Measurements from ENCODE around the gene CTCFL. TPM values are rescaled to one million over a fixed set of nuclear protein-coding genes. Genes with fewer than 3 reads are reported as not detected.

The CTCFL gene
- total RNA-seq, 1 donor from 2014 or later = 0.21 TPM

DNA sequence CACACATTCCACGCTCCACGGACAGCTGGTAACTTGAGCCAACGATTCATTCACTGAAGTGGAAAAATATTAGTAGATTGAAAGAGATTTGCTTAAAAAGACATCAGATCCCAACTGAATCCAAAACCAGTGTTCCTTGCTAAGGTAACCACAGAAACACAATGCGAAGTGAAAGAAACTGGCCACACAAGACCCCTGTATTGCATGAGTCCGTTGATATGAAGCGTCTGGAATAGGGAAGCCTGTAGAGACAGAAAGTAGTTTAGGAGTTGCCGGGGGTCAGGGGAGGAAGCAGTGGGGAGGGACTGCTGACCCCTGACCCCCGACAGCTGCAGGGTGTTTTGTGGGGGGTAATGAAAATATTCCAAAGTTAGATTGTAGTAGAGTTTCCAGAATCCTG is 46.0 kb upstream of the CTCFL start:
- Mint-ChIP-seq H3K4me1 (ENCODE audit: unreplicated experiment) (peaks cover 3% of the 10 kb centered on the region), H3K27me3 (ENCODE audit: unreplicated experiment) (no peaks in the 10 kb centered on the region), H3K9me3 (ENCODE audit: unreplicated experiment) (no peaks in the 10 kb centered on the region)

DNA sequence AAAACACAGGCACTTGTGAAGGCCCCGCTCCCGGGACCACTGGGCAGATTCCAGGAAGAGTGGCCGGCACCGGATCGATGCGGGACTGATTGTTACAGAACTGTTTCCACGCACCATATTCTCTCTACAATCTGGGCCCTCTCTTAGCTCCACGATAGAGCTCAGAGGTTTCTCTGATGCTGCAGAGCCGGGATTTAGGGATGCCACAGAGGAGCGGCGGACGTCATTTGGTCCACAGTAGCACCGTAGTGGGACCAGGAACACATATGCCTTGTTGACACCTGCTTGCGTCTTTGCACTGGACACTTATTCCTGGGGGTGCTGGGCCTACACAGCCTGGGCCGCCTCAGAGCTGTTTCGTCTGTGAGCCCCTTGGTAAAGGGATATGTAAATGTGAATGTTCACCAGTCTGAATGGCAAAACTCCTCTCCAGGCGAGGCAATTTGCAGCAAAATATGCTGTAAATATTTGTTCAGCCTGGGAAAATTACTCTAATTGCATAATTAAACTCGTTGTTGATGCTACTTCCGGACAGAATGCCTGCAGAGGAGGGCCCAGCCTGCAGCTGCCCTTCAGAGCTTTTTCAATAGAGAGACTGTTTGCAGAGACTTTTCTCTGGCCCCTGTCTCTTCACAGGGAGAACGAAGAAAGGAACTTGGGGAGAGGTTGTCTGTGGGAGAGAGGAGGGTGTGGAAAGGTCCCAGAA is 45.4 kb upstream of the CTCFL start:
- Mint-ChIP-seq H3K9me3 (ENCODE audit: unreplicated experiment) (no peaks in the 10 kb centered on the region), H3K4me1 (ENCODE audit: unreplicated experiment) (peaks cover 3% of the 10 kb centered on the region), H3K27ac (ENCODE audit: unreplicated experiment) (no peak overlapping the region), H3K4me3 (ENCODE audit: unreplicated experiment) (no peak overlapping the region), H3K36me3 (ENCODE audit: low read depth, unreplicated experiment) (no peaks in the 10 kb centered on the region), H3K27me3 (ENCODE audit: unreplicated experiment) (no peaks in the 10 kb centered on the region)
- no peak for DNase-seq (ENCODE audit: low spot score)
- TF ChIP-seq, protein P1, sequence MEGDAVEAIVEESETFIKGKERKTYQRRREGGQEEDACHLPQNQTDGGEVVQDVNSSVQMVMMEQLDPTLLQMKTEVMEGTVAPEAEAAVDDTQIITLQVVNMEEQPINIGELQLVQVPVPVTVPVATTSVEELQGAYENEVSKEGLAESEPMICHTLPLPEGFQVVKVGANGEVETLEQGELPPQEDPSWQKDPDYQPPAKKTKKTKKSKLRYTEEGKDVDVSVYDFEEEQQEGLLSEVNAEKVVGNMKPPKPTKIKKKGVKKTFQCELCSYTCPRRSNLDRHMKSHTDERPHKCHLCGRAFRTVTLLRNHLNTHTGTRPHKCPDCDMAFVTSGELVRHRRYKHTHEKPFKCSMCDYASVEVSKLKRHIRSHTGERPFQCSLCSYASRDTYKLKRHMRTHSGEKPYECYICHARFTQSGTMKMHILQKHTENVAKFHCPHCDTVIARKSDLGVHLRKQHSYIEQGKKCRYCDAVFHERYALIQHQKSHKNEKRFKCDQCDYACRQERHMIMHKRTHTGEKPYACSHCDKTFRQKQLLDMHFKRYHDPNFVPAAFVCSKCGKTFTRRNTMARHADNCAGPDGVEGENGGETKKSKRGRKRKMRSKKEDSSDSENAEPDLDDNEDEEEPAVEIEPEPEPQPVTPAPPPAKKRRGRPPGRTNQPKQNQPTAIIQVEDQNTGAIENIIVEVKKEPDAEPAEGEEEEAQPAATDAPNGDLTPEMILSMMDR (IDR thresholded peaks at IDR 0.05; ENCODE audit: unreplicated experiment) = no peak

More for the DNA sequence above, 46.0 kb upstream of the CTCFL start:
- TF ChIP-seq, protein P1 (IDR thresholded peaks at IDR 0.05; ENCODE audit: unreplicated experiment) = no peak
- no peak overlapping the region for H3K4me3 Mint-ChIP-seq (ENCODE audit: unreplicated experiment)
- DNase-seq (ENCODE audit: low spot score) = no peak
- H3K27ac Mint-ChIP-seq (ENCODE audit: unreplicated experiment) = no peak overlapping the region
- no peaks in the 10 kb centered on the region for H3K36me3 Mint-ChIP-seq (ENCODE audit: low read depth, unreplicated experiment)

DNA sequence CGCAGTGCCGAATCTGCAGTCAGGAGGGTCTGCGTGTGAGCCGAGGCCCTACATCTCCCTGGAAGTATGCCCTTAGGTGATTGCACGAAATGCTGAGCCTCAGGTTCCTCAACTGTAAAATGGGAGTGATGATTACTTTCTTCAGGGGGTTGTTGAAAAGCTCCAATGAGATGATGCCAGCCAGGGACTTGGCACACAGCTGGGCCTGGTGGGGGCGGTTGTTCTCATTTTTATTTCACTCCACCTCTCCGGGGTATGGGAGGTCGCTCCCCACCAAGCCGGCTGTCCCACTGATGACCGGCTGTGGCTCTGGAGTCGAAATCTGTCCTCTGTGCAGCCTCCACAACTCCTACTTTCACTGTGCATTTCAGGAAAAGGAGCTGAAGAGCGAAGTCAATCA is 44.0 kb upstream of the CTCFL start:
- DNase-seq (ENCODE audit: low spot score) = no peak
- TF ChIP-seq, protein P1 (IDR thresholded peaks at IDR 0.05; ENCODE audit: unreplicated experiment) = no peak
- no peaks in the 10 kb centered on the region for H3K36me3 Mint-ChIP-seq (ENCODE audit: low read depth, unreplicated experiment)
- no peaks in the 10 kb centered on the region for H3K27me3 Mint-ChIP-seq (ENCODE audit: unreplicated experiment)
- no peak overlapping the region for H3K4me3 Mint-ChIP-seq (ENCODE audit: unreplicated experiment)
- H3K4me1 Mint-ChIP-seq (ENCODE audit: unreplicated experiment) = no peaks in the 10 kb centered on the region
- no peaks in the 10 kb centered on the region for H3K9me3 Mint-ChIP-seq (ENCODE audit: unreplicated experiment)
- no peak overlapping the region for H3K27ac Mint-ChIP-seq (ENCODE audit: unreplicated experiment)

DNA sequence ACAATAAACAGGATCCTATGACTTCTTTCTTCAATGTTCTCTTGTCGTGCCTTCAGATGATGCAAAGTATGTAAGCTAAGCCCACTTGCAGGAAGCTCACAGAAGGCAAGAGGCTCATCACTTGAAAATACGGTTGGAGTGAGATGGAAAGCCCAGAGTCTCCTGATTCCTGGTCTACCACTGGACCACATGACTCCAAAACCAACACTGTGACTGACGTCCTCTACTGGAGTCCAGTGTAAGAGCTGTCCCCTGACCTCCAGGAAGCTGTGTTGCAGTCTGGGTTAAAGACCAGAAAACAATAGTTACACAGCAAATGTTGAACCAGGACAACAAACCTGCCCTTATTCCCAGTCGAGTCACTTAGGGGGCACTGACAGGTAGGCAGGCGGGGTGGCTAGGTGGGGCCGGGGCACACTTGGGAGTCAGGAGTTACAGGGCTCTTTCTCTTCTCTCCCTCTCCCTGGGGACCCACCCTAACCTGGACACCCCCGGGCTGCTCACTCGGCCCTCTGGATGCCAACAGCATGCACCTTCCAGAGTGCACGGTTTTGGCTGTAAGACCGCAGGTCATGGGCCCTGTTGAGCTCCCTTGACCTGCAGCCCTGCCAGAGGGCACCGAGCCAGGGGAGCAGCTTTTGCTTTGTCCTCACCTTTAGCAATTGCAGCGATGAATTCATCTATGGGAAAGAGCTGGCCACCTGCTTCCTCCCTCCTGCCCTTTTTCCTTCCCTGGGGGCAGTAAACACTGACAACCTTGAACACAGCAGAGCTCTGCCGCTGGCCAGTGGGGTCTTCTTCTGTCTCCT is 43.4 kb upstream of the CTCFL start:
- Mint-ChIP-seq H3K36me3 (ENCODE audit: low read depth, unreplicated experiment) (no peaks in the 10 kb centered on the region), H3K27me3 (ENCODE audit: unreplicated experiment) (no peaks in the 10 kb centered on the region), H3K27ac (ENCODE audit: unreplicated experiment) (no peak overlapping the region), H3K9me3 (ENCODE audit: unreplicated experiment) (no peaks in the 10 kb centered on the region), H3K4me1 (ENCODE audit: unreplicated experiment) (no peaks in the 10 kb centered on the region), H3K4me3 (ENCODE audit: unreplicated experiment) (no peak overlapping the region)
- DNase-seq (ENCODE audit: low spot score) = no peak
- TF ChIP-seq, protein P1 (IDR thresholded peaks at IDR 0.05; ENCODE audit: unreplicated experiment) = no peak

Measured in endothelial cell (in vitro differentiated cells).